HG02943 (cell line): ENCODE measurements around the gene ACOT7.
"Not testable (repeated sequence)": the region's sequence is repeated elsewhere in the genome, so short reads cannot be mapped to it uniquely, and the experiment has no call there.

ENCODE experiments used
- ATAC-seq: cut with Tn5 transposase; IDR thresholded peaks from one replicate; pipeline ENCODE4 v1.9.1; 2021; ENCODE audit warnings: mild to moderate bottlenecking, low read depth, moderate library complexity; ENCODE audit not compliant: unreplicated experiment

The ACOT7 gene

GRCh38 chr1:6241887-6242740 is 151.5 kb downstream of the ACOT7 start:
- ATAC-seq, result no peak

GRCh38 chr1:6241107-6241886 is 152.3 kb downstream of the ACOT7 start:
- no peak for ATAC-seq

- ATAC-seq, result no peak
Observed at GRCh38 chr1:6239950-6240768, 153.4 kb downstream of the ACOT7 start.

GRCh38 chr1:6239213-6239752 is 154.3 kb downstream of the ACOT7 start:
- ATAC-seq, result no peak

GRCh38 chr1:6237093-6237492 is 156.5 kb downstream of the ACOT7 start:
- no peak for ATAC-seq

- peak; percentile 24 for ATAC-seq
Observed at GRCh38 chr1:6235296-6235677, 158.3 kb downstream of the ACOT7 start.

- ATAC-seq, result no peak
Observed at GRCh38 chr1:6234502-6235295, 158.9 kb downstream of the ACOT7 start.

GRCh38 chr1:6233376-6233775 is 160.2 kb downstream of the ACOT7 start:
- no peak for ATAC-seq

- ATAC-seq, result no peak
Observed at GRCh38 chr1:6225651-6226050, 167.9 kb downstream of the ACOT7 start.

- no peak for ATAC-seq
Observed at GRCh38 chr1:6224718-6225117, 168.8 kb downstream of the ACOT7 start.

GRCh38 chr1:6223617-6224016 is 169.9 kb downstream of the ACOT7 start:
- no peak for ATAC-seq

GRCh38 chr1:6222636-6223035 is 170.9 kb downstream of the ACOT7 start:
- ATAC-seq, result no peak

GRCh38 chr1:6221210-6221784 is 172.3 kb downstream of the ACOT7 start:
- no peak for ATAC-seq

GRCh38 chr1:6220236-6220635 is 173.3 kb downstream of the ACOT7 start:
- ATAC-seq, result no peak

- not testable (repeated sequence) for ATAC-seq
Observed at GRCh38 chr1:6219641-6220040, 173.9 kb downstream of the ACOT7 start.

- ATAC-seq, result no peak
Observed at GRCh38 chr1:6218375-6219164, 175.0 kb downstream of the ACOT7 start.
